D341Med (cell line): ENCODE results near the gene GPRIN3.
"Not testable (repeated sequence)": the region's sequence is repeated elsewhere in the genome, so short reads cannot be mapped to it uniquely, and the experiment has no call there.

Source experiments
- DNase-seq: peaks from one replicate; pipeline ENCODE4 v3.0.0; 2012; ENCODE audit warnings: low spot score

GPRIN3 gene

DNA sequence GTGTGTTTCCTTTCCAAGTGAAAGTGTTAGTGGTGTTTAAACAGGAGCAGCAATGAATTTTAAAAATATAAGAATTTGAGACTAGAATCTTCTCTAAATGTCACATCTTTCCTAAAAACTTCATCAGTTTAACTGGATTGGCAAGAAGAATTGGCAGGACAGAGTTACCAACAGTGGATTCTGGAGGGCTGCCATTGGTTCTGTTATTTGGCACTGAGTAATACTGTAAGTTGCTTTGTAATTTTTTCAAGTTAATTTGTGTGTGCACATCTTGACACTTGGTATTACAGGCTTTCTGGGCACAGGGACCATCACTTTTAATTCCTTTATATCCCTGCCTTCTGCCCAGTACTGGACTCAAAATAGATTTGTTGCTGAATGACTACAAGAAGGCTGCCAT is 4.5 kb upstream of the GPRIN3 start:
- DNase-seq, result no peak

DNA sequence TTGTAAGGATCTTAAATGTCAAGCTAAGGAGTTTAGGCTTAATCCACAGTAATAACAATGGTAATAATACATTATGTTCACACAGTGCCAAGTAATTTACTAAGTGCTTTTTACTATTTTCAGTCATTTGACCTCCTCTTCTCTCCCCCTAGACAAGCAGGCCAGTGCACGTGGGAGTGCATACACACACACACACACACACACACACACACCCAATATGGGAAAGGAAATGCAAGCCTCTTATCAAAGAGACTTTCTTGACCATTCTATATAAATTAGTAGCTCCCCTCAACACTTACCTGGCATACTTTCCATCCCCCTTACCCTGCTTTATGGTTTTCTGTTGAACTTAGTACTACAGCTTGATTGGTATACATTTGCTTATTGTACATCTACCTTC is 3.8 kb upstream of the GPRIN3 start:
- DNase-seq, result peak; percentile 46

DNA sequence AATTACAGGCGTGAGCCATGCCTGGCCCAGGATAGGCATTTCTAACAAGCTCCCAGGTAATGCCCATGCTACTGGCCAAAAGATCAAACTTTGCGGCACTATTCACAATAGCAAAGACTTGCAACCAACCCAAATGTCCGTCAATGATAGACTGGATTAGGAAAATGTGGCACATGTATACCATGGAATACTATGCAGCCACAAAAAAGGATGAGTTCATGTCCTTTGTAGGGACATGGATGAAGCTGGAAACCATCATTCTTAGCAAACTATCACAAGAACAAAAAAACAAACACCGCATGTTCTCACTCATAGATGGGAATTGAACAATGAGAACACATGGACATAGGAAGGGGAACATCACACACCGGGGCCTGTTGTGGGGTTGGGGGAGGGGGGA is 1.6 kb upstream of the GPRIN3 start:
- not testable (repeated sequence) for DNase-seq

DNA sequence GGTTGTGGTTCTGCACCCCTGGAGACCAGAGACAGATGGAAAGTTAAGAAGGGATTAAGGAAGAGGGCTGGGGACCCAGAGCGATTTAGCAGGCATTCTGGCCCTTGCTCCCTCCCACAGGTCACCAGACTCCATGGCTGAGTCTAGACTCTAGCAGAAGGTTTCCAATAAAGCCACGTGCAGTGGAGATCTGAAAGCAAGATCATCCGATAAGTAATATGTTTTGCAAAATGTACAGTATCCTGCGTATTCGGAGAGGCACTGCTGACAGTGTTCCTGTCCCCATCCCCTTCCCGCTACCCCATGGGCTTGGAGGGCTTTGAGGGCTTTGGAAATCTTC is 531 bp upstream of the GPRIN3 start:
- DNase-seq, result no peak

DNA sequence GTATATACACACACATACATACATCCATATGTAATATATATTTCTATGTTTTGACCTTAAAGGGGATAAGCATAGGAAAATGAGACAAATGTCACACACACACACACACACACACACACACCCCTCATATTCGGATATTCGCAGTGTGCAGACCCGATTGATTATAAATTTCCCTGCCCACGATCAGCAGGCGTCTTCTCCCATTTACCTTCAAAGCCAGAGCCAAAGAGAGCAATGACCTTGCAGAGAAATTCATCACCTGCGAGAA is 488 bp downstream of the GPRIN3 start:
- DNase-seq, result no peak

DNA sequence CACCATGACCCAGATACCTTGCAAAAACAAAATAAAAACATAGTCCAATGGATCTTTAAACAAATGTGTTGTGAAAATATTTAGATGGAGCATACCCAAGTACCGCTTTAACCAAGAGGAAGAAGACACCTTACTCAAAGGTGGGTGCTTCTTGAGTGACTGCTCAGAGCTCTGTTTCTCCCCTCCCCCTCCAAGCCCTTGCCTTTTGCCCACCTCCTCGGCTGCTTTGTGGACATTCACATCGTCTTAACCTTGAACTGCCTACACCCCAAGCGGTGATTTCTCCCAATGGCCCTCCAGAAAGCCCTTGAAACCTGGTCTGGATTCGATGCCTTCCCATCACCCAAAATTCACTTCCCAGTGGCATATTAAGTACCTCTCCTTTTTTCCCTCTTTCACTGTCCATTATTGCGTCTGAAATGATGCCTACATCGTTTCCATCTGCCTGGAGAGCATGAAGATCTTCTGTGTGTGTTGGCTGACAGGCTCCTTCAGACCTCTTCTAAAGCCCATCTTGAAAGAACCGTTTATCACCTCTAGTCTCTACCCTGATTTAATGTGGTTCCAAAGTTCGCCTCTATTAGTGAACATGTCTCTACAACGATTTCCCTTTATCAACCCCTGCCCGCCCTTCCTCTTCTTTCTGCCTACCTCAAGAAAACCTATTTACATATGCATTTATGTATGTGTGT is 968 bp downstream of the GPRIN3 start:
- DNase-seq, result no peak

DNA sequence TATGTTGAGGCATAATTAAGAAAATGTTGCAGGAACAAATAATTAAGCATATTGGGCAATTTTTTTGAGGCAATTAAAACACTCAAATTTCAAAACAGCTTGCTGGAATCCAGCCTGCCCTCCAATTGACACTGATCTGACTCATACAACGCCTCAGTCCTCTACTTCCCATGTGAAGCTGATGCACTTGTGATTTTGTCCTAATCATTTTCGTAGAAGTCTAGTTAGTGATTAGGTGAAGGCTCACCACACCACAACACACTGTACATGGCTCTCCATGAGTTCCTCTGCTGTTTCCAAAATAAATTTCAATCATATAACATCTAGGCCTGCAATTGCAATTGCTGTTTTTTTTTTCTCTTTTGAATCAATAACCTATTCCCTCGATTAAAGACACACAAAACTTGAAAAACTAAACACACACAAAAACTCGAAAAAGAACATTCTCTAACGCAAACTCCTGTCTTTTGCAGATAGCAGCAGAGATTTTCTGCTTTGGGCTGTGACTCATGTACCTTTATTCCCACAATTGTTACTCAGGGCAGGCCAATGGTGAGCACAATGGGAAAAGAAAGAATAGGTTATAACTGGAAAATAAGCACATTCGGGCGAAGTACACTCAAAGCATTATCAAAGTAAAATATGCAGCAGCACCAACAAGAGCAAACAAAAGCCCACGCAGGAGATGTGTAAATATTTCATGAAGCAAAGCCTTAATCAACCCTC is 1.7 kb downstream of the GPRIN3 start:
- no peak for DNase-seq

DNA sequence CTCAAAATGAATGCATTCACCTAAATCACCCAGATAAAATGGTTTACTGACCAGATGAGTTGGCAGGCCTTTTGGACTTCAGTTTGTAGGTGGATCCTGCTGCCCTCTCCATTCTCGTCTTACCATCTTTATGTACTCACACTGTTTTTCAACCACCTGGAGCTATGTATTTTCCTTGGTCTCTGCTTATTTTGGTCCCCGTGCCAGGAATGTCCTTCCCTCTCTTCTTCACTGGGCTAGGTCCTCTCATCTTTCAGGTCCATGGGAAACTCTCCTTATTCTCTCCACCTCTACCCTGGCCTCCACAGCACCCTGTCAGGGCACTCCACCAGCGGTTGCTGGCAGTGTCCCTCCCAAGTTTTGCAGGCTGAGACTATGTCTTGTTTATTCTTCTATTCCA is 2.6 kb downstream of the GPRIN3 start:
- no peak for DNase-seq

DNA sequence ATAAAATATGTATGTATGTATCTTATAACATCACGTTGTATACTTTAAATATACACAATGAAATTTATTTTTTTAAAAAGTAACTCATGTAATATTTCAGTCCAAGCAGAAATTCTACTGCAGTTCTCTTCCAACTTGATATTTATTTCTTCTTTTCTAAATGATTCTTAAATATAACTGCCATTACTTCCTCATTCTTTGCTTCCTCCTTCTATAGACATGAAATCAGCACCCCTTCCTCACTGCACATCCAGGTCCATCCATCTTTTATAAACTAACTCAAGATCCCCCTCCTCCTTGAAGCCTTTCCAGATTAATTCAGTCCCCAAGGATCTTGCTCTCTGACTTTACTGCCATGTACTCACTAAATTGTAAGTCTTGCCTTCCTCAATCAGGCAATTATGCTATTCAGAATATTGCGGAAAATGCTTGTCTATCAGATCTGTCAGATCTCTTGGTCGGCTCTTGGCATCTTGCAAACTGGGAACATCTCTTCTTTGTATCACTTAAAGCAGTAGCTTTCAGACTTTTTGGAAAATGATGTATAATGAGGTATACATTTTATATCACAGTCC is 3.7 kb downstream of the GPRIN3 start:
- DNase-seq, result no peak

DNA sequence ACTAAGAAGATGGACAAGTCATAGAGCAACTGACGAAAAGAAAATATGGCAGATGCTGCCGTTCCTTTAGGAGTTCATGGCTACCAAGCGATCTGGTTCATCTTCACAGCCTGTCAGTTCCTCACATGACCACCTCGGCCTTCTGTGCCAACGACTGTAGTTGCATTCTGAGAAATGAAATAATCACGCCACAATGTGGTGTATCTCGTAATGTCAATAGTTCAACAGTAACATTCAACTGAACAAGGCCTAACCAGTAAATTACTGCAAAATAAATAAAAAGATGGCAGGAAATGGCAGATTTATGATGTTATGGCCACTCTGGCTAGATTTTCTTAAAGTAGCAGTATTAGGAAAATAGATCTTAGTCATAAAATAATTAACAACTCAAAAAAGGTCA is 4.4 kb downstream of the GPRIN3 start:
- no peak for DNase-seq

DNA sequence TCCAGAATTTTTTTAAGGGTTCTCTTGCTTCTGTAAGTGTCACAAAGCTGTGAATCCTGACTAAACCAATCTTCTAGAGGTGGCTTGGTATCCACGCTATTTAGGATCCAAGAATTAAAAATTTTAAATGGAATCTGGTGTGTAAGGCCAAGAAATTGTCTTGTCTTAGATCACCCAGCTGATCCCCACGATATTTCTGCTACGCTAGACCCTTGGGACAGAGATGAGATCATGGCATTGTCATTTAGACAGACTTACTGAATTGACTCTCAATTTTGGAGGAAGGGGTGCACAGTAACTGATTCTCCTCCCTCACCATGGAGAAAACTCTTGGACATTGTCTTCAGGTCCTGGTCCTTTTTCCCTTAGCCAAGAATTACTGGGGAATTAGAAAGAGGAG is 5.7 kb downstream of the GPRIN3 start:
- DNase-seq, result no peak

DNA sequence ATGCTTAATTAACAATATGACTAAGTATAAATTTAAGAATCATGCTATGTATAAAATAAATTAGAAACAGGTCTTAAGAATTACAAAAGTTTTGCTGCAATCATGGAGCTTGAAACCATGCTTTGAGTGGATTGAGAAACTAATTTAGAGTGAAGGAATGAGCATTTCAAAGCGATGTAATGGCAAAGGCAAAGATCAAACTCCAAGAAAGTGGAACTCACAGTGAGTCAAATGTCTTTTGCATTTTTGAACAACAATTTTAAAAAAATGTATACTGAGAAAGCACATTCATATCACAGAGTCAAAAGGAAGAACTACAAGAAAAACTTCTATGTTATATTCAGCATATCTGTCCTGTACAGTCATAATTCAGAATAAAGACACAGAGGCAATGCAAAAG is 6.6 kb downstream of the GPRIN3 start:
- DNase-seq, result no peak

DNA sequence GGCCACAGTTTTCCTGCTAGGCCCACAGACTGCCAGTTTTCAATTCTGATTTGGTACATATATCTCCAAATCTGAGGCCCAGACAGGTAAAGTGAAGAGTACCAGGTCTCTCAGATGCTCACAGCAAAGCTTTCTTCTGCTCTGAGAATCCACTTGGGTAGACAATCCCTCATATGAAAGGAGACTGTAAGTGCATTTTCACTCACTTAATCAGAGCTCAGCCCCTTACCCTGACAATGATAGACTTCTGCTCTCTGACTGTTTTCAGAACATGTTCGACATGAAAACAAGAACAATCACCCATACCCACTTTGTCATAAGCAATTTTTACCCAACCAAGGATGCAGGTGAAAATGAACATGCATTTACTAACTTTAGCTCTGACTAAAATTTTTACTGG is 7.1 kb downstream of the GPRIN3 start:
- DNase-seq, result no peak

DNA sequence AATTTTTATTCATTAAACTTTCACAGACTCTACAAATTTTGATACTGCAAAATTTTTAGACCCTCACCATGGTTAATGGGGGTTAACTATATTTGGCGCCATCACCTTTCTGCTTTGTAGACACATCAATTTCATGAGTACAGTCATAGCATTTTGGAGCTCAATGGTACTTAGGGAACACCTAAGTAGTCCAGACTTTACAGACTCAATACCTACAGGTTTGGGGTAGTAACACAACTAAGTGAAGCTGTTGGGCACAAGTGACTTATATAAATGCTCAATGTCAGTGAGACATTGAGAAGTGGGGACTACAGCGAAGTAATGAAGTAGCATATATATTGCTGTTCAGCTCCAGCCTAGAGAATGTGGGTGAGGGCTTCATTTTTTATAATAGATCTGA is 7.5 kb downstream of the GPRIN3 start:
- no peak for DNase-seq

DNA sequence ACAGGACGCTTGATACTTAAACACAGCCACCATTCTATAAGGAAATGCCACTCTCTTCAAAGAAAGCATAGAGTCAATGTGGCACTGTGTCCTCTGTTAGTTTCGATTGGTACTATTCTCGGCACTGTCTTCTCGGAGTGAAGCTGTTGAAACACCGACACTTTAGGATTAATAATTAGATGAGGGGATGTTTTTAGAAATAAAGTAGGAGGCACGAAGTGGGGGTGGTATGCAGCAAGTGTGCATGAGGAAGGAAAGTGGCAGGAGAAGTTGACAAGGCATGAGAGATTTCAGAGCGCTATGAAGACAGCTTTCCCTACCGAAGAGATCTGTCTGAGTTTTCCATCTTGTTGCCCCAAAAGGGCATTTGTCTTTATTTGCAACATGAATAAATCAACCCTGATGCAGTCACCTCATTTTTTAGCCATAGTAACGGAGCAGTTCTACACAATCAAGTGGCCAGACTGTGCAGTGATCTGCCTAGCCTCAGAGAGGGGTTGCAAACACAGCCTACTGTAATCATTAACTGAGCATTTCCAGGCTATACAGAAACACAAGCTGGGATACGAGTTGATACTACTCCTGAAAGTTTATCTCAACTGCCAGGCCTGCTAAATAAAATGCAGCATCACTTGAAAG is 8.3 kb downstream of the GPRIN3 start:
- DNase-seq, result no peak

DNA sequence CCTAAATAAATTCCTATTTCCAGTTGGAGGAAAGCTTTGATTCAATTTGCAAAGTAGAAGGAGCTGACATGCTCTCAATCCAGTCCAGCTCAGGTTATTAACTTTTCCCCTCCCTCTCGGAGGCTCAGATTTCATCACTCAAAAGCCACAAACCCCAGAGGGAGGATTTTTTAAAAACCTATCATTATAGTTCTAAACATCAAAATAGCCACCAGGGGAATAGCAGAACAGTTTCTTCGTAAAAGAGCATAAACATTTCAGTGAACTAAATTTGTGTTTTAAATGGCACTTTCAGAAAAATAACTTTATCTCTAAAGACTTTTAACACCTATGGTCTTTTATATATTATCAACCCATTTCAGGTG is 8.8 kb downstream of the GPRIN3 start:
- DNase-seq, result no peak

DNA sequence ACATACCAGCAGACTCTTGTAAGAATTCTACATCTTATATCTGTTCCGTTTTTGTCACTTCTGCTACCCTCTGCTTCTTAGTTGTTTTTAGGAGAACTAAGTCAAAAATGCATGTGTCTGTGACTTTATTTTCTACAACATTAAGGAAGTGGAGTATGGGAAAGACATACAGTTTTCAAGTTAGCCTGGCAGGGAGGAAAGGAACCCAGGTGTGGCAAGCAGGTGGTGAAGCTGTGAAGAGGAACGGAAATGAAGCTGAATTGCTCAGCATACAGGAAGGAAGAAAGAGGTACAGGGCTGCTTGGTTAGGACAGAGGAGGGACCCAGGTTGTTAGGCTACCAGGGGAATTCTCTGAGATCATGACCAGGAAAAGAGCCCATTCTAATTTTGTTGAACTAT is 9.4 kb downstream of the GPRIN3 start:
- DNase-seq, result no peak

DNA sequence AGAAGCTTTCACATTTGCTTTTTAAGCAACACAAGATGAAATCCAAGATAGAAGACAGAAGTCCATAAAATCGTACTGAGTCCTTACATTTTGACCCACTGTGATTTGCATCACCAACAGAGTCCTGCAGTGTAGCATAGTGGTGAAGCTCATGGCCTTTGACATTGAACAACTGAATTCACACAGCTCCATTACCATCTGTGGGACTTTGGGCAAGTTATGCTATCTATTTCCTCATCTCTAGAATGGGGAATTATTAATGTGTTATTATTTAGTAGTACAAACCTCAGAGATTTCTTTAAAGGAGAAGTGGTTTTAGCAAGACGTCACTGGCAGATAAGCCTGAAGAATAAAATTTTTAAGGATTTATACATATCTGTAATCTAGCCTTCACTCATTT is 10.7 kb downstream of the GPRIN3 start:
- no peak for DNase-seq

DNA sequence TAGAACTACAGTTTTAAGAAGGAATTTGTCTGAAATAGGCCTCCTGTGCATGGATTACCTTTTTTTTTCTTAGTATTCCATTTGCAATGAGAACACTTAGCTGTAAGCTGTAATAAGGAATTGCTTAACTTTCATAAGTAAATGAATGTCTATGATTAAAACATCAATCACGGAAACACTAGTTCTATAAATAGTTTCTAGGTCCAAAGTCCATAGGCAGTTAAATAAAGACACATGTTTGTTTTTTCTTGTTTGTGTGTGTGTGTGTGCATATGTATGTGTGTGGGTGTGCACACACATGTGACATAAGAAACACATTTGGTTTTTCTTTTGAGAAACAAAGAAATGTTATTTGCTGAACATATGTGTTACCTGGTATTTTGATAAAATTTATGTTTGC is 11.2 kb downstream of the GPRIN3 start:
- DNase-seq, result no peak

DNA sequence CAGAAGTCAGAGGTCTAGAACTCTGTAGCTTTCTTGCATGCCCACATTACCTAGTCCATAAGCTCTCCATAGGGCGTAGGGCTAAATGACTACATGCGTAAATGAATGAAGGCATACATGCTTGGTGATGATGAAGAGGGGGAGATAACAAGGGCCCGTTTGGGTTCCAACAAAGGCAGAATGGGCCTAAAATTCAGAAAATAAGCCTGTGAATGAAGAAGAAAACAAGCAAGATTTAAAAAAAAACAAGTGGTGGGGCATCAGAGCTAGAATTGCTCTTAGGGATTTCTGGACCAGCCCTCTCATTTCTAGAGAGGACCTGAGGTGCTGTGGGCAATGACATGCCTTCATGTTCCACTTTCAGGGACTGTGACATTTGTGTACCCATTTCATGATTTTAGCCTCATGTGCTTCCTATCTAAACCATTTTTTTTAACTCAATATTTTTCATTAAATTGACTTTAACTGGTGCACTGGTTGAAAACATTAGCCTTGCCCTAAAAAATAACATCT is 12.1 kb downstream of the GPRIN3 start:
- no peak for DNase-seq

DNA sequence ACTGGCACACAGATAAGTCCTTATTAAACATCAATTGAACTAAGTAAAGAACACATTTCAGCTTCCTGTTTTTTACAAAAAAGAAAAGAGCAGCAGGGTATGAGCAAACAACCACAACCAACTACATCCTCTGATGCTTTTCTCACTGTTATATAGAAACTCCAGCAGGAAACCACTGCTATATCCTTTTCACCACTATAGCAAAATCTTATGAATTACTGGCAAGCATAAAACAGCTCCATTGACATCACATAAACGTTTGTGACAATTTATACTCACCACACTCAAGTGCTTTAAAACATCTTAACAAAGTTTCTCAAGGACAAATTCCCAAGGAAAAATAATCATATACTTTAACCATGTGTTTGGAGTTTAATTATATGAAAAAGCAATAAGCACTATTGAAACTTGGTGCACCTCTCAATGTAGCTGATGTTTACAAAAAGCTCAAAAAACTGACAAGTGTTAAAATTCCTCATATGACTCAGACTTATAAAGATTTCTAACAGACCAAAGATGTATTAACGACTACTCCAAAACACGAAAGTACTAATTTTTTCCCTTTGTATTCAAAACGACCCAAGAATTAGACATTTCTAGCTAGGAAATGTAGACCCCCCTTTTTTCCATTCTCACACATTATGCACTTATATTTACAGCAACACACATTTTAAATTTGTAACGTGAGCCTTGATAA is 12.9 kb downstream of the GPRIN3 start:
- no peak for DNase-seq

DNA sequence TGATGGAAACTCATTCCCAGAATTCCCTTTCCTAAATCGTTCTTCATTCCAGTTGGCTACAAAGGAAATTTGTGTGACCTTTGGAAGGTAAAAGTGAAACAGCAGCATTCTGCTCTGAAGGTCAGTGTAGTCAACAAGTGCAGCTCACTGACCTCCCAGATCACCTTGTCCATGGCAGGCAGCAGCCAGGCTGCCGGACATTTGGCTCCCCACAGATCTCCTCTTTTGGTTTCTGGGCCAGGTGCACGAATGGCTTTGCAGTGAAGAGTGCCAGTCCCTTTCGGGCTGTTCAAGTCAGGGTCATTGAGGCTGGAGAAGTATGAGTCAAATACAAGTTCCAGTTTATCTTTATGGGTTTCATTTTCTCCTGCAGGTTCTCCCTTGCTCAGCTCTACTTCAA is 14.3 kb downstream of the GPRIN3 start:
- DNase-seq, result no peak
